Thoracic aorta (tissue), 2 donors: ENCODE data around the gene ADAMTS2. TPM values are rescaled to one million over a fixed set of nuclear protein-coding genes. Genes with fewer than 3 reads are reported as not detected.
"Not testable (repeated sequence)": the region's sequence is repeated elsewhere in the genome, so short reads cannot be mapped to it uniquely, and the experiment has no call there.

ENCODE experiments used
- ATAC-seq: fragments of 150-250 bp; one replicate; pipeline ENCODE4 v1.8.0; 2017; ENCODE audit warnings: low read depth; ENCODE audit not compliant: insufficient number of reproducible peaks, low FRiP score
- DNase-seq: peaks from one replicate; pipeline ENCODE4 v3.0.0-alpha.2; 2020; ENCODE audit warnings: low spot score
- H3K27ac ChIP-seq, 2 donors: fragments of 200-600 bp; sonication (generic); 1 replicate in 1 of 2; 2 replicates in 1 of 2; pipeline ENCODE4 v1.5.1; 2016; ENCODE audit warnings: mild to moderate bottlenecking in 2 of 2, moderate library complexity in 2 of 2
- H3K27me3 ChIP-seq: fragments of 200-600 bp; sonication (generic); replicated peaks from 2 replicates; pipeline ENCODE4 v1.6.0; 2016; ENCODE audit warnings: mild to moderate bottlenecking; ENCODE audit not compliant: insufficient read depth
- H3K36me3 ChIP-seq: fragments of 200-600 bp; sonication (generic); one replicate; pipeline ENCODE4 v1.5.1; 2016
- H3K4me1 ChIP-seq, 2 donors: fragments of 200-600 bp; sonication (generic); 1 replicate in 1 of 2; 2 replicates in 1 of 2; pipeline versions ENCODE4 v1.5.1 to v1.6.0; 2016; ENCODE audit warnings: low read depth in 2 of 2, mild to moderate bottlenecking in 1 of 2; ENCODE audit not compliant: control insufficient read depth in 1 of 2
- H3K4me3 ChIP-seq: fragments of 200-600 bp; sonication (generic); 2 replicates; pipeline ENCODE4 v1.5.1; 2016; ENCODE audit warnings: mild to moderate bottlenecking
- H3K9me3 ChIP-seq: fragments of 200-600 bp; sonication (generic); 2 replicates; pipeline ENCODE4 v1.5.1; 2016
- CTCF ChIP-seq: fragments of 200-600 bp; sonication (generic); IDR thresholded peaks from one replicate; pipeline ENCODE4 v1.5.1; 2019; ENCODE audit warnings: antibody characterized with exemption
- total RNA-seq, 2 donors: library from RNA; depleted of rRNA; stranded (reverse); fragments of >200 nt; gene quantifications; one replicate each; pipeline versions ENCODE4 v1.1.0 to v1.2.3, GENCODE V29; 2016

The ADAMTS2 gene
- total RNA-seq, 2 donors from 2014 or later = 34.4 to 60.7 TPM

GRCh38 chr5:179326122-179326927 is 18.9 kb downstream of the ADAMTS2 start:
- DNase-seq = no peak
- ATAC-seq = no peak
- no peak for TF ChIP-seq CTCF
- Histone ChIP-seq H3K4me3 (peak overlapping the region; percentile 58), H3K36me3 (no peaks in the 10 kb centered on the region), H3K4me1 (peaks cover 0 to 8% of the 10 kb centered on the region in 2 donors), H3K9me3 (no peaks in the 10 kb centered on the region), H3K27me3 (no peaks in the 10 kb centered on the region), H3K27ac (peak overlapping the region in 1 of 2 donors; percentile 30)

GRCh38 chr5:179325296-179326031 is 19.8 kb downstream of the ADAMTS2 start:
- DNase-seq = no peak
- H3K4me1 ChIP-seq = peaks cover 0 to 8% of the 10 kb centered on the region in 2 donors
- ATAC-seq = no peak
- no peak for TF ChIP-seq CTCF
- no peaks in the 10 kb centered on the region for H3K9me3 ChIP-seq
- no peak overlapping the region for H3K27ac ChIP-seq
- no peak overlapping the region for H3K4me3 ChIP-seq
- no peaks in the 10 kb centered on the region for H3K27me3 ChIP-seq
- no peaks in the 10 kb centered on the region for H3K36me3 ChIP-seq

- Histone ChIP-seq H3K4me3 (no peak overlapping the region), H3K27me3 (no peaks in the 10 kb centered on the region), H3K27ac (no peak overlapping the region), H3K4me1 (peaks cover 0 to 8% of the 10 kb centered on the region in 2 donors), H3K9me3 (no peaks in the 10 kb centered on the region), H3K36me3 (no peaks in the 10 kb centered on the region)
- ATAC-seq = no peak
- no peak for TF ChIP-seq CTCF
- no peak for DNase-seq
These were observed 20.4 kb downstream of the ADAMTS2 start for GRCh38 chr5:179324760-179325295.

- not testable (repeated sequence) for H3K27ac ChIP-seq, H3K9me3 ChIP-seq, ATAC-seq, DNase-seq, H3K27me3 ChIP-seq, H3K36me3 ChIP-seq, H3K4me3 ChIP-seq
- H3K4me1 ChIP-seq = peaks cover 0 to 12% of the 10 kb centered on the region in 2 donors
These were observed 20.9 kb downstream of the ADAMTS2 start for GRCh38 chr5:179324316-179324715.

GRCh38 chr5:179323026-179323870 is 22.0 kb downstream of the ADAMTS2 start:
- no peaks in the 10 kb centered on the region for H3K27me3 ChIP-seq
- TF ChIP-seq CTCF = no peak
- no peak for DNase-seq
- H3K4me3 ChIP-seq = no peak overlapping the region
- no peaks in the 10 kb centered on the region for H3K36me3 ChIP-seq
- no peaks in the 10 kb centered on the region for H3K9me3 ChIP-seq
- H3K27ac ChIP-seq = no peak overlapping the region
- peaks cover 0 to 12% of the 10 kb centered on the region in 2 donors for H3K4me1 ChIP-seq
- no peak for ATAC-seq
